ENCODE results near the gene CDC42EP3. TPM values are rescaled to one million over a fixed set of nuclear protein-coding genes. Genes with fewer than 3 reads are reported as not detected.

CDC42EP3 gene
- total and polyA plus RNA-seq, 2 experiments from 2014 or later: 31.4 TPM

GRCh38 chr2:37647971-37648330 is 23.5 kb downstream of the CDC42EP3 start (continued):
- TF ChIP-seq ZNF462 (CRISPR knock-in tag; IDR thresholded peaks at IDR 0.05) (no peak), CREB1 (CRISPR knock-in tag; IDR thresholded peaks at IDR 0.05; ENCODE audit: low read depth) (no peak), EZH2phosphoT487 (IDR thresholded peaks at IDR 0.05; ENCODE audit: unreplicated experiment) (no peak), REST (IDR thresholded peaks at IDR 0.05; ENCODE audit: unreplicated experiment) (no peak), JUNB (IDR thresholded peaks at IDR 0.05; ENCODE audit: unreplicated experiment) (no peak), ZNF114 (CRISPR knock-in tag; IDR thresholded peaks at IDR 0.05) (no peak), POLR2AphosphoS5 (IDR thresholded peaks at IDR 0.05; ENCODE audit: low read depth) (no peak)
